ENCODE data around the gene HPD. TPM values are rescaled to one million over a fixed set of nuclear protein-coding genes. Genes with fewer than 3 reads are reported as not detected.
"Not testable (repeated sequence)": the region's sequence is repeated elsewhere in the genome, so short reads cannot be mapped to it uniquely, and the experiment has no call there.

HPD gene
- total RNA-seq, 6 experiments from 2014 or later = 0.14 to 0.25 (median 0.21) TPM; not detected in 2

DNA sequence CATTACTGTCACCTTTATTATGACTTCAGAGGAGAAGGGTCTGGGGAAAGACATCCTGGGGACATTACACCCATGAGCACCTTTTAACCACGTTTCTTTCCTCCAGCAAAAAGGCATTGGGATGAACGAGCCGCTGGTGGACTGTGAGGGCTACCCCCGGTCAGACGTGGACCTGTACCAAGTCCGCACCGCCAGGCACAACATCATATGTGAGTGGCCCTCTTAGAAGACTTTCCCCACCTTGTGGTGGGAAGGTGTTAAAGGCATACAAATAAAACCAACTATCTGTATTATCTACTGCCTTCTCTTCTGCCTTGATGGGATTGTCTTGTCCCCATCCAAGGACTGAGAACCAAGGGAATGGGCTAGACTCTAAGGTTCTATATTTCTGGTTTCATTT lies 36.0 kb upstream of the HPD start:
- Mint-ChIP-seq H3K9me3 (no peaks in the 10 kb centered on the region), H3K4me1 (ENCODE audit: low read depth) (peaks cover 31% of the 10 kb centered on the region), H3K27me3 (ENCODE audit: insufficient read depth) (peaks cover 3% of the 10 kb centered on the region; the same call in 1 of the 2 replicates), H3K4me3 (no peak overlapping the region), H3K27ac (peak overlapping the region; percentile 59), H3K36me3 (ENCODE audit: low read depth) (peaks cover 30% of the 10 kb centered on the region)
- DNase-seq = peak; percentile 10
- peak; percentile 62 for TF ChIP-seq CTCF (IDR thresholded peaks at IDR 0.05)

DNA sequence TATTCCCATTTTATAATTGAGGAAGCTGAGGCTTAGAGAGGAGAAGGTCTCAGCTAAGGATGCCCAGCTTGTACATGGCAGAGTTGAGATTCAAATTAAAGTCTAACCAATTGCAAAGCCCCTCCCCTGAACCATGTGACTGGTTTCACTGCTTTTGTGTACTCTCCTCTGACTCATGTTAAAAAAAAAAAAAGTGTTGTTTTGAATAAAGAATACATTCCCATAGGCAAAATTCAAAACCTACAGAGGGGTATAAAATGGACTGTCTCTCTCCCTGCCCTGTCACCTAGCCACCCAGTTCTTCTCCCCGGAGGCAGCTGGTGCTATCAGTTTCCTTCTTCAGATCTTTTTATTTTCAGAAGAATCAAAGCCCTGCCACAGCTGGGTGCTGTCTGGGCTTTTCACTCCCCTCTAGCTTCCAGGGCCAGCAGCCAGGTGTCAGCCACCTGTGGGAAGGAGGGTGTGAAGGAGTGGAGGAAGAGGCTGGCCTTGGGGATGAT lies 35.4 kb upstream of the HPD start:
- Mint-ChIP-seq H3K27ac (peak overlapping the region; percentile 74), H3K9me3 (no peaks in the 10 kb centered on the region), H3K4me1 (ENCODE audit: low read depth) (peaks cover 35% of the 10 kb centered on the region), H3K27me3 (ENCODE audit: insufficient read depth) (peaks cover 1% of the 10 kb centered on the region; the same call in 1 of the 2 replicates), H3K36me3 (ENCODE audit: low read depth) (peaks cover 30% of the 10 kb centered on the region), H3K4me3 (peak overlapping the region; percentile 56)
- no peak for TF ChIP-seq CTCF (IDR thresholded peaks at IDR 0.05)
- DNase-seq = peak; percentile 63

GRCh38 chr12:121892673-121893561 lies 34.3 kb upstream of the HPD start:
- no peak for DNase-seq
- no peak overlapping the region for H3K4me3 Mint-ChIP-seq

DNA sequence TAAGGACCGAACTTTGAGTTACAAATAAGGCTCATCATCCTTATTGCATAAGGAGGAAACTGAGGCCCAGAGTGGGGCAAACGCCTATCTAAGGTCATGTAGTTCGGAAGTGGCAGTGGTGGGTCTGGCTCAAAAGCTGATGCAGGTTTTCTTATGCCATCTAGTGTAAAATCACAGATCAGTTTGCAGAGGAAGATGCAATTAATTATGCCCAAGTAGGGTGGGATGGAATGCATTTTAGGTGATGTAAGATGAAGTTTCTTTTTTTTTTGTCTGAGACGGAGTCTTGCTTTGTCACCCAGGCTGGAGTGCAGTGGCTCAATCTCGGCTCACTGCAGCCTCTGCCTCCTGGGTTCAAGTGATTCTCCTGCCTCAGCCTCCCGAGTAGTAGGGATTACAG lies 31.0 kb upstream of the HPD start:
- H3K36me3 Mint-ChIP-seq (ENCODE audit: low read depth) = peaks cover 23% of the 10 kb centered on the region
- H3K9me3 Mint-ChIP-seq; H3K27me3 Mint-ChIP-seq (ENCODE audit: insufficient read depth): not testable (repeated sequence)
- H3K4me3 Mint-ChIP-seq = peak overlapping the region; percentile 96
- peak overlapping the region; percentile 99 for H3K27ac Mint-ChIP-seq
- peaks cover 44% of the 10 kb centered on the region for H3K4me1 Mint-ChIP-seq (ENCODE audit: low read depth)
- peak; percentile 7 for DNase-seq

More at GRCh38 chr12:121892673-121893561, 34.3 kb upstream of the HPD start:
- peaks cover 33% of the 10 kb centered on the region for H3K36me3 Mint-ChIP-seq (ENCODE audit: low read depth)
- H3K4me1 Mint-ChIP-seq (ENCODE audit: low read depth) = peaks cover 39% of the 10 kb centered on the region
- TF ChIP-seq CTCF (IDR thresholded peaks at IDR 0.05) = no peak
- H3K27me3 Mint-ChIP-seq (ENCODE audit: insufficient read depth) = peaks cover 1% of the 10 kb centered on the region
- peak overlapping the region; percentile 74 for H3K27ac Mint-ChIP-seq
- no peaks in the 10 kb centered on the region; the same call in 1 of the 2 replicates for H3K9me3 Mint-ChIP-seq

DNA sequence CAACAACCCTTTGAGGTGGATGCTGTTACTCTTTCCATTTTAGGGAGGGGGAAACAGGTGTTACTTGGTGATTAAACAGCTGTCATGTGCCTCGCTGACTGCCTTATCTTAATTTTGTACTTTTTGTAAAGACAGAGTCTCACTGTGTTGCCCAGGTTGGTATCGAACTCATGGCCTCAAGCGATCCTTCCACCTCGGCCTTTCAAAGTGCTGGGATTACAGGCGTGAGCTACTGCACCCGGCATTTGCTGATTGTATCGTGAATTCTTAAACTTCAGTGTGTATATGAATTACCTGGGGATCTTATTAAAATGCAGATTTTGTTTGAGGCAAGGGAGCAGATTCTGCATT lies 30.6 kb upstream of the HPD start:
- H3K4me3 Mint-ChIP-seq = peak overlapping the region; percentile 96
- peaks cover 40% of the 10 kb centered on the region for H3K4me1 Mint-ChIP-seq (ENCODE audit: low read depth)
- peaks cover 22% of the 10 kb centered on the region for H3K36me3 Mint-ChIP-seq (ENCODE audit: low read depth)
- DNase-seq = no peak
- no peak; the same call in 1 of the 2 replicates for TF ChIP-seq CTCF (IDR thresholded peaks at IDR 0.05)
- H3K27ac Mint-ChIP-seq = peak overlapping the region; percentile 99
- H3K27me3 Mint-ChIP-seq (ENCODE audit: insufficient read depth) = peaks cover 1% of the 10 kb centered on the region
- H3K9me3 Mint-ChIP-seq = no peaks in the 10 kb centered on the region; the same call in 1 of the 2 replicates
